Measurements from ENCODE around the gene RAB30. TPM values are rescaled to one million over a fixed set of nuclear protein-coding genes. Genes with fewer than 3 reads are reported as not detected.

RAB30 gene
- total RNA-seq, 1 experiment from 2014 or later, result 15.0 TPM

- intact Hi-C loops (cut with micrococcal nuclease; ENCODE audit: unreplicated experiment), result loop anchor here (5.0 to 10.0 kb wide), 2 partner anchors 57 to 210 kb away; no protein-coding TSS in a partner anchor
- Histone ChIP-seq H3K4me1 (ENCODE audit: insufficient read depth, low read length, poor library complexity, severe bottlenecking) (no peaks in the 10 kb centered on the region), H3K9me3 (ENCODE audit: low read depth, low read length, poor library complexity, severe bottlenecking) (no peaks in the 10 kb centered on the region), H3K4me3 (ENCODE audit: low read depth, low read length, poor library complexity, severe bottlenecking) (no peak overlapping the region), H3K27ac (ENCODE audit: low read depth, low read length, poor library complexity, severe bottlenecking) (no peak overlapping the region), H3K36me3 (ENCODE audit: insufficient read depth, low read length, poor library complexity, severe bottlenecking) (peaks cover 9% of the 10 kb centered on the region), H3K27me3 (replicated peaks; ENCODE audit: insufficient read depth, low read depth, low read length, poor library complexity) (no peaks in the 10 kb centered on the region)
- no TSS peak for BruUV-seq (replicated peaks)
- CTCF ChIA-PET, result no interaction called here
- POLR2A ChIA-PET (ENCODE audit: low non-redundant PET), result interaction anchor here (0.7 to 0.8 kb wide), 2 partner anchors 14 to 150 kb away, joined by 3 to 6 read pairs; no protein-coding TSS in a partner anchor
- DNase-seq (ENCODE audit: low spot score), result no peak
- TF ChIP-seq EZH2 (IDR thresholded peaks at IDR 0.05; ENCODE audit: borderline replicate concordance, low read depth, low read length, poor library complexity, severe bottlenecking), result no peak
- TF ChIP-seq, protein P1, sequence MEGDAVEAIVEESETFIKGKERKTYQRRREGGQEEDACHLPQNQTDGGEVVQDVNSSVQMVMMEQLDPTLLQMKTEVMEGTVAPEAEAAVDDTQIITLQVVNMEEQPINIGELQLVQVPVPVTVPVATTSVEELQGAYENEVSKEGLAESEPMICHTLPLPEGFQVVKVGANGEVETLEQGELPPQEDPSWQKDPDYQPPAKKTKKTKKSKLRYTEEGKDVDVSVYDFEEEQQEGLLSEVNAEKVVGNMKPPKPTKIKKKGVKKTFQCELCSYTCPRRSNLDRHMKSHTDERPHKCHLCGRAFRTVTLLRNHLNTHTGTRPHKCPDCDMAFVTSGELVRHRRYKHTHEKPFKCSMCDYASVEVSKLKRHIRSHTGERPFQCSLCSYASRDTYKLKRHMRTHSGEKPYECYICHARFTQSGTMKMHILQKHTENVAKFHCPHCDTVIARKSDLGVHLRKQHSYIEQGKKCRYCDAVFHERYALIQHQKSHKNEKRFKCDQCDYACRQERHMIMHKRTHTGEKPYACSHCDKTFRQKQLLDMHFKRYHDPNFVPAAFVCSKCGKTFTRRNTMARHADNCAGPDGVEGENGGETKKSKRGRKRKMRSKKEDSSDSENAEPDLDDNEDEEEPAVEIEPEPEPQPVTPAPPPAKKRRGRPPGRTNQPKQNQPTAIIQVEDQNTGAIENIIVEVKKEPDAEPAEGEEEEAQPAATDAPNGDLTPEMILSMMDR (conservative IDR thresholded peaks at IDR 0.05; ENCODE audit: low read depth, low read length), result no peak
These were observed 147.0 kb downstream of the RAB30 start for GRCh38 chr11:82924522-82925224.

Other genes starting within 250 kb of the RAB30 start
- 25.1 and 28.8 TPM in 2 replicates for gene PRCP, start 171.5 kb downstream of the RAB30 start, total RNA-seq (2021)
- 32.1 and 41.5 TPM in 2 replicates for gene DDIAS, start 170.2 kb downstream of the RAB30 start, total RNA-seq (2021)
- 71.7 and 77.5 TPM in 2 replicates for gene PCF11, start 85.2 kb upstream of the RAB30 start, total RNA-seq (2021)
- gene ANKRD42, start 121.8 kb upstream of the RAB30 start, total RNA-seq (2021), result 11.0 and 11.3 TPM in 2 replicates
- gene CCDC90B, start 214.5 kb upstream of the RAB30 start, total RNA-seq (2021), result 51.2 and 51.6 TPM in 2 replicates

All from A673 (cell line).